Suprapubic skin (tissue), 4 donors: ENCODE data around the gene TNFRSF11A. TPM values are rescaled to one million over a fixed set of nuclear protein-coding genes. Genes with fewer than 3 reads are reported as not detected.

ENCODE experiments used
- DNase-seq, 2 donors: peaks; one replicate each; pipeline ENCODE4 v3.0.0-alpha.2; 2019; ENCODE audit warnings: low spot score in 2 of 2
- H3K27ac ChIP-seq: fragments of 200-600 bp; sonication (generic); one replicate; pipeline ENCODE4 v1.5.1; 2019
- H3K27me3 ChIP-seq: fragments of 200-600 bp; sonication (generic); one replicate; pipeline ENCODE4 v1.5.1; 2019
- H3K36me3 ChIP-seq: fragments of 200-600 bp; sonication (generic); one replicate; pipeline ENCODE4 v1.5.1; 2019
- H3K4me1 ChIP-seq: fragments of 200-600 bp; sonication (generic); one replicate; pipeline ENCODE4 v1.5.1; 2019
- H3K4me3 ChIP-seq: fragments of 200-600 bp; sonication (generic); one replicate; pipeline ENCODE4 v1.5.1; 2019; ENCODE audit warnings: mild to moderate bottlenecking
- H3K9me3 ChIP-seq: fragments of 200-600 bp; sonication (generic); one replicate; pipeline ENCODE4 v1.5.1; 2019
- EP300 ChIP-seq: sonication (generic); formaldehyde crosslinking; IDR thresholded peaks from one replicate; pipeline ENCODE4 v1.6.1; 2017; ENCODE audit warnings: antibody characterized with exemption
- POLR2A ChIP-seq, 2 donors: fragments of 450-650 bp; IDR thresholded peaks; one replicate each; pipeline ENCODE4 v1.6.1; 2017; ENCODE audit warnings: antibody characterized with exemption in 2 of 2, mild to moderate bottlenecking in 2 of 2, moderate library complexity in 2 of 2
- POLR2AphosphoS5 ChIP-seq, 3 donors: sonication (generic); formaldehyde crosslinking; IDR thresholded peaks; one replicate each; pipeline ENCODE4 v1.6.1; 2017; ENCODE audit warnings: antibody characterized with exemption in 3 of 3
- WGBS: methylation state at CpG from one replicate; pipeline ENCODE4 v1.1.5; 2018; 5-methylcytosine and 5-hydroxymethylcytosine counted together
- total RNA-seq, 4 donors: library from RNA; depleted of rRNA; stranded (reverse); fragments of >200 nt; gene quantifications; one replicate each; pipeline ENCODE4 v1.1.0, GENCODE V29; 2016
- TF ChIP-seq, protein P1 (sequence below), 2 donors: fragments of 200-600 bp in 1 of 2; fragments of 450-650 bp in 1 of 2; sonication (generic) in 1 of 2; IDR thresholded peaks; one replicate each; pipeline ENCODE4 v1.5.1; 2016 to 2019; ENCODE audit warnings: antibody characterized with exemption in 2 of 2, mild to moderate bottlenecking in 1 of 2, moderate library complexity in 1 of 2

The TNFRSF11A gene
- 10 to 100 TPM in 1 of 4 donors, 1 to 10 TPM in 3; 4.8 to 15.4 (median 5.9) TPM for total RNA-seq

DNA sequence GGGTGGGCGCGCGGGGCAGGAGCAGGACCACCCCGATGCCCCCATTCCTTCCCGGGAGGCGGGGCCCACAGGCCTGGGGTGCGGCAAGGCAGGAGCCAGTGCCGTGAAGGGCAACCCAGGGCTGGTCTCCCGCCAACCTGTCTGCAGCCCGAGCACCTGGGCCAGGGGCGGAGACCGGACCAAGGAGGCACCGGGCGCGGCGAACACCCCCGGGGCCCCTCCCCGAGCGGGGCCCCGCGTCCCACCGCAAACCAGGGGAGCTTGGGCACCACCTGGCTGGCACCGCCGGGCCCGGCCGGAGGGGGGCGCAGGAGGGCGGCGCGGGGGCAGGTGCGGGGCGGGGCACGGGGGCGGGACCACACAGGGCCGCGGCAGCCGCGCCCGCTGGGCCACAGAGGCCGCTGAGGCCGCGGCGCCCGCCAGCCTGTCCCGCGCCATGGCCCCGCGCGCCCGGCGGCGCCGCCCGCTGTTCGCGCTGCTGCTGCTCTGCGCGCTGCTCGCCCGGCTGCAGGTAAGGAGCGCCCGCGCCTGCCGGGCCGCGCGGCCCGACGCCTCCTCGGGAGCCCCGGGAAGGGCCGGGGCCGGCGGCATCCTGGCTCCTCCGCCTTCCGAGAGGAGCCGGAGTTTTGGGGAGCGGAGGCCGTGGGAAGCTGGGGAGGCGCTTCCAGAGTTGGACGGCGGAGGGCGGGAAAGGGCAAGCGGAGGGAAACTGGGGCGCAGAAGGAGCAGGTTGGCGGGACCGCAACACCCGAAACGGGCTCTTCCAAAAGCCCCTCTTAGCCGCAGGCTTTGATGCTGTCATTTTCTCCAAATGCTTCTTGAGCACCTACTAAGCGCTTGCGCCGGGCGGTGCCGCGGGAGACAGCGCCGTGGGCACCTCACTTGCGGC, at the start of gene TNFRSF11A:
Gene TNFRSF11A (plus strand): TSS at position 394 of the 889 bp plus-strand sequence. CDS start 43 bp downstream, at position 437.
- DNase-seq = peak in 1 of 2 donors; percentile 64
- H3K9me3 ChIP-seq = no peaks in the 10 kb centered on the region
- peak within 1 kb of the TSS; percentile 65 for H3K4me3 ChIP-seq
- no peak for TF ChIP-seq POLR2AphosphoS5 (IDR thresholded peaks at IDR 0.05)
- TF ChIP-seq, protein P1, sequence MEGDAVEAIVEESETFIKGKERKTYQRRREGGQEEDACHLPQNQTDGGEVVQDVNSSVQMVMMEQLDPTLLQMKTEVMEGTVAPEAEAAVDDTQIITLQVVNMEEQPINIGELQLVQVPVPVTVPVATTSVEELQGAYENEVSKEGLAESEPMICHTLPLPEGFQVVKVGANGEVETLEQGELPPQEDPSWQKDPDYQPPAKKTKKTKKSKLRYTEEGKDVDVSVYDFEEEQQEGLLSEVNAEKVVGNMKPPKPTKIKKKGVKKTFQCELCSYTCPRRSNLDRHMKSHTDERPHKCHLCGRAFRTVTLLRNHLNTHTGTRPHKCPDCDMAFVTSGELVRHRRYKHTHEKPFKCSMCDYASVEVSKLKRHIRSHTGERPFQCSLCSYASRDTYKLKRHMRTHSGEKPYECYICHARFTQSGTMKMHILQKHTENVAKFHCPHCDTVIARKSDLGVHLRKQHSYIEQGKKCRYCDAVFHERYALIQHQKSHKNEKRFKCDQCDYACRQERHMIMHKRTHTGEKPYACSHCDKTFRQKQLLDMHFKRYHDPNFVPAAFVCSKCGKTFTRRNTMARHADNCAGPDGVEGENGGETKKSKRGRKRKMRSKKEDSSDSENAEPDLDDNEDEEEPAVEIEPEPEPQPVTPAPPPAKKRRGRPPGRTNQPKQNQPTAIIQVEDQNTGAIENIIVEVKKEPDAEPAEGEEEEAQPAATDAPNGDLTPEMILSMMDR (IDR thresholded peaks at IDR 0.05) = peak in 1 of 2 donors; percentile 41
- peaks cover 31% of the 10 kb centered on the region for H3K4me1 ChIP-seq
- H3K36me3 ChIP-seq = no peaks in the 10 kb centered on the region
- no peak within 1 kb of the TSS for H3K27ac ChIP-seq
- WGBS = under 1% methylated on average over 49 of the region's 99 CpGs
- H3K27me3 ChIP-seq = peaks cover 48% of the 10 kb centered on the region

DNA sequence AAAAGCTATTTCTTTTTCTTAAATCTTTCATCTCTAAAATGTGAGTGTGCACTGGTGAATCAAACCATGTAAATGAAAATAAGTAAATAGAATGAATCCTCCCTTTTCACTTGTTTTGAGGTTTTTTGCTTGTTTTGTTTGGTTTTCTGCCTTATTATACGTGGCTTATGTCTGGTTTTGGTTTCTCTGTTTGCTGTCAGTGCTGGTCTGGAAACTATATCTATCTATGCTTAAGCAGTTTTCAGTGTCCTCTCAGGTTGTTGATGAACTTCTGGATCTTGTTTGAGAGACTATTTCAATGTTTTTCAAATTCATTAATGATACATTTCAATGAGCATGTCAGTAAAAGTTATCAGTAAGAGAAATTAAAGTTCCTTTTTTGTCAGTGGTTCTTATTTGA, 48.1 kb upstream of the TNFRSF11A start:
- no peaks in the 10 kb centered on the region for H3K9me3 ChIP-seq
- TF ChIP-seq, protein P1 (IDR thresholded peaks at IDR 0.05) = no peak
- TF ChIP-seq POLR2A (IDR thresholded peaks at IDR 0.05) = no peak
- TF ChIP-seq POLR2AphosphoS5 (IDR thresholded peaks at IDR 0.05) = no peak
- TF ChIP-seq EP300 = no peak
- WGBS = 93% methylated on average over 1 of the region's 1 CpG
- H3K4me3 ChIP-seq = no peak overlapping the region
- no peaks in the 10 kb centered on the region for H3K27me3 ChIP-seq
- peaks cover 5% of the 10 kb centered on the region for H3K4me1 ChIP-seq
- DNase-seq = no peak
- no peak overlapping the region for H3K27ac ChIP-seq
- peaks cover 22% of the 10 kb centered on the region for H3K36me3 ChIP-seq

DNA sequence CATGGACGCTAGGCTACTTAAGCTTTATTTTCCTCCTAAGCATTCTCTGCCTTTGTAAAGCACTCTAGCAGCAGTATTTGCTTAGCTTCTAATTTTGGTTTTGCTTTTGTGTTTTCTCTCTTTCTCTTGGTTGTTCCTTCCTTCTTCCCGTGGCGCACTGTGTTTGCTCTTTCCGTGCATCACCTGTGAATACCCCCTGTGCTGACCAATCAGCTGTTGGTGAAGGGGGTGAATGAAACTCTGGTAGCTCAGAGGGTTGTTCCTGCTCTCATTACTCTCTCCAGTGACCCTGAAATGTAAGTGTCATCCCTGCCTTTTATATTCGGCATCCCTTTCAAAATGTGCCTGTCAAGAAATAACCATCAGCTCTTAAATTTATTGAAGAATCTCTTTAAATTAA, 45.5 kb upstream of the TNFRSF11A start:
- no peak for DNase-seq
- no peak overlapping the region for H3K27ac ChIP-seq
- TF ChIP-seq, protein P1 (IDR thresholded peaks at IDR 0.05) = no peak
- TF ChIP-seq POLR2A (IDR thresholded peaks at IDR 0.05) (no peak), EP300 (no peak), POLR2AphosphoS5 (IDR thresholded peaks at IDR 0.05) (no peak)
- H3K4me1 ChIP-seq = peaks cover 8% of the 10 kb centered on the region
- peaks cover 29% of the 10 kb centered on the region for H3K36me3 ChIP-seq
- WGBS = 76% methylated on average over 5 of the region's 5 CpGs
- no peak overlapping the region for H3K4me3 ChIP-seq
- no peaks in the 10 kb centered on the region for H3K9me3 ChIP-seq
- no peaks in the 10 kb centered on the region for H3K27me3 ChIP-seq

DNA sequence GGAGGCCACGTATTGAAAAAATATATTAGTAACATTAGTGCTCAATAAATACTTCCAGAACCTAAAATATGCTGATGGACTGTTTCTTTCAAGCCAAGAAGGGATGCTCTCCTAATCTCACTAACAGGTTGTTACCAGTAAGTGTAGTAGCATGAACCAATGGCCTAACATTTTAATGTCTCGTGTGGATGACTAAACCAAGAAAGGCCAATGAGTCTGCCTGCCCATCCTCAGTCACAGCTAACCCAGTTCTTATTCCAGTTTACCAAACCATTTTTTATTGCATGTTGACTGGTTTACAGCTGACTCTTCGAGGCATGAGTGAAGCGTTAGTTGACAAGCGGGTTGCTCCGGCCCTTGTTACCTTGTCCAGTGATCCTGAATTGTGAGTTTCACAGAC, 45.1 kb upstream of the TNFRSF11A start:
- Histone ChIP-seq H3K36me3 (peaks cover 25% of the 10 kb centered on the region), H3K27me3 (no peaks in the 10 kb centered on the region), H3K9me3 (no peaks in the 10 kb centered on the region), H3K4me3 (no peak overlapping the region), H3K4me1 (peaks cover 8% of the 10 kb centered on the region), H3K27ac (no peak overlapping the region)
- TF ChIP-seq POLR2A (IDR thresholded peaks at IDR 0.05) = no peak
- TF ChIP-seq, protein P1 (IDR thresholded peaks at IDR 0.05) = no peak
- 92% methylated on average over 6 of the region's 6 CpGs for WGBS
- no peak for DNase-seq

DNA sequence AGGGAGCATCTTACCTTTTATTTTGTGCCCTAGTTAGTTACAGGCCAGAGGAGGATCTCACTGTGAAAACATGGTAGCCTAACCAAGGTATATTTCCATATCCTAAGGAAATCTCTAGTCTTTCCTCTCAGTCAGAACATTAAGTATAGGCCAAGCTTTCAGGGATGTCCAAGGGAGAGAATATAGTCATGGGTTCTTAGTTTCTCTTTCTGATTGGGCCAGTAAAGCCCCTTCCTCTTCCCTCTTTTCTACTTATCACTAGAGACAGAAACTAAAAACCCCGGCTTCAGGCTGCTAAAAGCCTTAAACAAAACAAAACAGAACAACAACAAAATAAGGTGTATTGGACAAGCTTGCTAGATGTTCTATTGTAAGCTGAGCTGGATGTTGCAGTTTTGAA, 44.3 kb upstream of the TNFRSF11A start:
- WGBS = 86% methylated on average over 1 of the region's 1 CpG
- no peak for DNase-seq
- H3K27me3 ChIP-seq = no peaks in the 10 kb centered on the region
- no peak for TF ChIP-seq EP300
- TF ChIP-seq, protein P1 (IDR thresholded peaks at IDR 0.05) = no peak
- no peak for TF ChIP-seq POLR2AphosphoS5 (IDR thresholded peaks at IDR 0.05)
- no peak for TF ChIP-seq POLR2A (IDR thresholded peaks at IDR 0.05)
- H3K4me1 ChIP-seq = peaks cover 8% of the 10 kb centered on the region
- H3K9me3 ChIP-seq = no peaks in the 10 kb centered on the region
- no peak overlapping the region for H3K4me3 ChIP-seq
- peaks cover 27% of the 10 kb centered on the region for H3K36me3 ChIP-seq
- no peak overlapping the region for H3K27ac ChIP-seq
